HG03139 (cell line): Measurements from ENCODE around the gene GRIN3B.
"Not testable (repeated sequence)": the region's sequence is repeated elsewhere in the genome, so short reads cannot be mapped to it uniquely, and the experiment has no call there.

ENCODE experiments used
- ATAC-seq: cut with Tn5 transposase; IDR thresholded peaks from one replicate; pipeline ENCODE4 v1.9.1; 2021; ENCODE audit not compliant: unreplicated experiment

GRIN3B gene

GRCh38 chr19:1018932-1019615 lies 18.9 kb downstream of the GRIN3B start:
- no peak for ATAC-seq

GRCh38 chr19:1019616-1019961 lies 19.4 kb downstream of the GRIN3B start:
- ATAC-seq = no peak

GRCh38 chr19:1019980-1020867 lies 20.0 kb downstream of the GRIN3B start:
- no peak for ATAC-seq

GRCh38 chr19:1020868-1021425 lies 20.7 kb downstream of the GRIN3B start, which contains the start of gene TMEM259:
Gene TMEM259, minus strand, starts transcription at chr19:1021123. Its CDS starts 127 bp downstream, at chr19:1020996.
- peak; percentile 76 for ATAC-seq

GRCh38 chr19:1023883-1024188 lies 23.6 kb downstream of the GRIN3B start:
- not testable (repeated sequence) for ATAC-seq

- not testable (repeated sequence) for ATAC-seq
Measured at GRCh38 chr19:1025080-1025479, 24.9 kb downstream of the GRIN3B start.

DNA sequence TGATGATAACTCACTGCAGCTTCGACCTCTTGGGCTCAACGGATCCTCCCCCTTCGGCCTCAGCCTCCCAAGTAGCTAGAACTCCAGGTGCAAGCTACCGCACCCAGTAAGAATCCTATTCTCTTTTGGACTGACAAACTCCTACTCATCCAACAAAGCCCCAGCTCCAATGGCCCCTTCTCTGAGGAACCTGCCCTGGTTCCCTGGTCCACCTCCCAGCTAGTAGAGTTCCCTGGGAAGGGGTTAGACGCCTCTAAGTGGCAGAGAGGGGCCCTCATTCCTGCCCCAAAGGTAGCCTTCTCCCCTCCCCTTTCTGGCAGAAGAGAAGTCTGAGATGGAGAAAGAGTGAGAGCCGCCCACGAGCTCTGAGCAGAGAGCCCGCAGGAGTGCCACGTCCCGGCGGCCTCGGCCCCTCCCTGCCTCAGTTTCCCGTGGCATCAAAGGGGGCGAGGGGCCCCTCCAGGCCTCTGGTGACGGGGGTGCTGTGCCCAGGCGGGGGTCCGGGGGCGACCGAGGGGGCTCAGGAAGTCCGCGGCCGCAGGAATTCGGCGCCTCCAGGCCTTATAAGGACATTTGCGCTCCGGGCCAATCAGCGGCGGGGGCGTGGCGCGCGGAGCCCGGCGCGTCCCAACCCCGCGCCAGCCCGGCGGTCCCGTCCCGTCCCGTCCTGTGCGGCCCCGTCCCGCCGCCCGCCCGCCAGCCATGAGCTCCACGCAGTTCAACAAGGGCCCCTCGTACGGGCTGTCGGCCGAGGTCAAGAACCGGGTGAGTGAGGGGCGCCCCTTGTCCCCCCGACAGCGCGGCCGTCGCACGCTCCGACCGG lies 26.0 kb downstream of the GRIN3B start, which contains the start of gene CNN2:
CNN2 (plus strand) TSS at position 649 of the 823 bp plus-strand sequence; CDS start at position 703, 54 bp downstream.
- ATAC-seq = peak; percentile 37

GRCh38 chr19:1026783-1027649 lies 26.8 kb downstream of the GRIN3B start:
- no peak for ATAC-seq

- ATAC-seq = no peak
Measured at GRCh38 chr19:1027650-1028061, 27.4 kb downstream of the GRIN3B start.

DNA sequence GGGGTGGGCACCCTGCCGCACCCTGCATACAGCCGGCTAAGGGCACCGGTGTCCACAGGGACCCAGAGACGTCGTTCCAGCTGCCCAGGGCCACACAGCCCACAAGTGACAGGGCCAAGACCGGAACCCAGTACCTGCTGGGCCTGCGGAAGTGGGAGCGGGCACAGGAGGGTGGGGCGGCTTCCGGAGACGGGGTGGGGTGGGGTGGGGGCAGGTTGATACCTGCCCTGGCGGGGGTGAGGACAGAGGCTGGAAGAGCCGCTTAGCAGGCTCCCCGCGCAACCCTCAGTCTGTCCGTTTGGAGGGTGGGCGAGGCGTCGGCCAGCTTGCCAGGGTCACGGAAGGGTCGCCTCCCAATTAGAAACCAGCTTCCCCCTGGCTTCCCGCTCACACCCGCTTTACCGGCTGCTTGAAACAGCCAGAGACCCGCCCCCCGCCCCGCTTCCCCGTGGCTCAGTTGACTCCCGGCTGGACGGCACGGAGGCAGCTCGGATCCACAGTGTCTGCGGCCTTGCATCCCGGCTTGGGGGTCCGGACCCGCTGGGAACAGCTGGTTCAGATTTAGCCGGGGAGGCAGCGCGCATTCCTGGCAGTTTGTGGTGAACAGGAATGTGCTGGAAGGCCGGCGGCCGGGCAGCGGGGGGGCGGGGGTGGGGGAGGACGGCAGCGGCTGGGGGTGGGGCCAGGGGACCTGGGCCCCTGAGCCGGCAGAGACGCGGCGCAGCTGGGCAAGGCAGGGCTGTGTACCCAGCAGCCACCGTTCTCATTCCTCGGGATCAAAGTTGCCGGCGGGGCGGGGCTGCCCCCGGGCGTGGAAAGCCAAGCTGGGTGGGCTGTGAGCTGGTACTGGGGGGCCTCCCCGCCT lies 28.1 kb downstream of the GRIN3B start:
- no peak for ATAC-seq

DNA sequence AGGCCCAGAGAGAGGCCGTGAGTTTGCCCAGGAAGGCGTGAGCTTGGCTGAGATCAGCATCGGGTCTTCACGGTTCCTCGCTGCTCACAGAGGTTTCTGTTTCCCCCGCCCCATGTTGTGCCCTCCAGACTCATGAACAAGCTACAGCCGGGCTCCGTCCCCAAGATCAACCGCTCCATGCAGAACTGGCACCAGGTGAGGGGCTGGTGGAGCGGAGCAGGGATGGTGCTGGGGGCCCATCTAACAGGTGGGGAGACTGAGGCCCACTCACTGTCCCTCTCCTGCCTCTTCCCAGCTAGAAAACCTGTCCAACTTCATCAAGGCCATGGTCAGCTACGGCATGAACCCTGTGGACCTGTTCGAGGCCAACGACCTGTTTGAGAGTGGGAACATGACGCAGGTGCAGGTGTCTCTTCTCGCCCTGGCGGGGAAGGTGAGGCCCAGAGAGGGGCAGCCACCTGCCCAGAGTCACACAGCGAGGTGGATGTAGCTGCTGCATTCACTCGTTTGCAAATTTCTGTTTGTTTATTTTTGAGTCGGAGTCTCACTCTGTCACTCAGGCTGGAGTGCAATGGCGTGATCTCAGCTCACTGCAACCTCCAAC lies 32.1 kb downstream of the GRIN3B start:
- no peak for ATAC-seq

DNA sequence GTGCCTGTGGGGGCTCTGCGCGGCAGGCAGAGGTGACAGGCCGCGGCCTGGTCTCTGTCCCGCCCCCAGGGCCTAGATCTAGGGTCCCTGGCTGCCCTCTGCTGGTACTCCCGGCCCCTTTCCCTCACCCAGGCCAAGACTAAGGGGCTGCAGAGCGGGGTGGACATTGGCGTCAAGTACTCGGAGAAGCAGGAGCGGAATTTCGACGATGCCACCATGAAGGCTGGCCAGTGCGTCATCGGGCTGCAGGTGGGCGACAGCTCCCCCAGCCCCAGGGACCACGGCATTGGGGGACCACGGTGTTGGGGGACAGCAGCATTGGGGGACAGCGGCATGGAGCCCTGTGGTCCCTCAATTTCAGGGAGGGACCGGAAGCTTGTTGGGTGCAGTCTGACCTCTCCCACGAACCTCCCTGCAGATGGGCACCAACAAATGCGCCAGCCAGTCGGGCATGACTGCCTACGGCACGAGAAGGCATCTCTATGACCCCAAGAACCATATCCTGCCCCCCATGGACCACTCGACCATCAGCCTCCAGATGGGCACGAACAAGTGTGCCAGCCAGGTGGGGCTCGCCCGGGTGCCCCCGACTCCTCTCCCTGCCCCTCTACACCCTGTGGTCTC lies 35.9 kb downstream of the GRIN3B start:
- no peak for ATAC-seq

- no peak for ATAC-seq
Measured at GRCh38 chr19:1037621-1038064, 37.4 kb downstream of the GRIN3B start.

DNA sequence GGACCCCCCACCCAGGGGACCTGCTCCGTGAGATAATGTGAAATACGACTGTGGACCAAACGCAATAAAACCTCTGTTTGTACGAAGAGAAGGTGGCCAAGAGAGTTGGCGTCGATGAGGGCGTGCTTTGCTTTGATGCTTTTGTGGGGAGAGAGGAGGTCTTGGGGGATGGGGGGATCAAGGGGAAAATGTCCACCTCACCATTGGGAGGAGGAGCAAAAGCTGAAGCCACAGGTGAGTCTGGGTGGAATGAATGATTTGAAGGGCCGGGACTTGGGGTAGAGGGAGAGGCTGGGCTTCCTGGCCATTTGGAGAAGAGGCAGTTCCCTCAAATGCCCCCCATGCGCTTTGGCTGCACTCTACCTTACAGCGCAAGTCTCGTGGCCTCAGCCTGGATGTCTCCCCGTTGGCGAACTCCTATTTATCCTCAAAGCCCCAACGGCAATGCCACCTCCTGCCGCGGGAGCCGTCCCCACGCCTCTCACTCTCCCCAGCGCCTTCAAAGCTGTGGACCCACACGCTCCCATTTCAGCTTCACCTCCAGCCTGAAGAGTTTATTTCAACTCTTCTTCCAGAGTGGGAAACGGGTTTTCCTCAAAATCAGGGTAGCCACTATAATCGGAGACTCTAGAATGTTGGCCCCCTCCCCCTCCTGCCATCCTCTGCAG lies 38.9 kb downstream of the GRIN3B start:
- ATAC-seq = no peak

DNA sequence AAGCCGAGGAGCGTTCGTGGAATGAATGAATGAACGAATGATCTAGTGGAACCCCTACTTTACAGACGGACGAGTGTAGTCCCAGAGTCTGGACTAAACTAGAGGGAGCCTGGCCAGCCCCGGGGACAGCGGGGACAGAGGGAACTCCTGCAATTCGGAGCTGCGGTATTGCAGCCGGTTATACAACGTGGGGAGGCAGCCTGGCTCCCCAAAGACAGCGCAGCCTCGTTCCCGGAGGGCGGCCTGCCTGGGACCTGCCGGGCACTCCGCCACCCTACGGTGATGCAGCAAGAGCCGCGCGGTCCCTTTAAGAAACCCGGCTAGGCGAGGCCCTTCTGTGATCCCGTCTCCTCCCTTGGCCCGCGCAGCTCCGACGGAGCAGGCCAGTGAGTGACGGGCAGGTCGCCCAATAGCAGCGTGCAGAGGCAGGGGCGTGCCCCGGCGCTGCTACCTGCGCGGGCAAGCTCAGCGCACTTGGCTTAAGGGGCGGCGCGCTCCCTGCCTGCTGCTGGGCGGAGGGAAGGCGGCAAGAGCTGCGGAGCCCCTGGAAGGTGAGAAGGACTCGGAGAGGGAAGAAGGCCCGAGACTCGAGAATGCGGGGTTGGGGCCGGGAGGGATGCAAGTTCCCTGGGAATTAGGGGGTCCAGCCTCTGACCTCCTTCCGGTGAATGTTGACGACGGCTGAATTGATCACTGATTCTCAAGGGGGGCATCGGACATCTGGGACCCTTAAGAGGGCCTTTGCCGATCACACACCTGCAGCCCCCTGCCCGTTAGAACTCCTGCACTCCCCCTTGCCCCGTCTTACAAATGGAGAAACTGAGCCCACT lies 39.6 kb downstream of the GRIN3B start, which contains the start of gene ABCA7:
ABCA7 (plus strand) TSS at position 462 of the 830 bp plus-strand sequence. CDS start 1,255 bp downstream, outside the sequence.
- peak; percentile 62 for ATAC-seq

DNA sequence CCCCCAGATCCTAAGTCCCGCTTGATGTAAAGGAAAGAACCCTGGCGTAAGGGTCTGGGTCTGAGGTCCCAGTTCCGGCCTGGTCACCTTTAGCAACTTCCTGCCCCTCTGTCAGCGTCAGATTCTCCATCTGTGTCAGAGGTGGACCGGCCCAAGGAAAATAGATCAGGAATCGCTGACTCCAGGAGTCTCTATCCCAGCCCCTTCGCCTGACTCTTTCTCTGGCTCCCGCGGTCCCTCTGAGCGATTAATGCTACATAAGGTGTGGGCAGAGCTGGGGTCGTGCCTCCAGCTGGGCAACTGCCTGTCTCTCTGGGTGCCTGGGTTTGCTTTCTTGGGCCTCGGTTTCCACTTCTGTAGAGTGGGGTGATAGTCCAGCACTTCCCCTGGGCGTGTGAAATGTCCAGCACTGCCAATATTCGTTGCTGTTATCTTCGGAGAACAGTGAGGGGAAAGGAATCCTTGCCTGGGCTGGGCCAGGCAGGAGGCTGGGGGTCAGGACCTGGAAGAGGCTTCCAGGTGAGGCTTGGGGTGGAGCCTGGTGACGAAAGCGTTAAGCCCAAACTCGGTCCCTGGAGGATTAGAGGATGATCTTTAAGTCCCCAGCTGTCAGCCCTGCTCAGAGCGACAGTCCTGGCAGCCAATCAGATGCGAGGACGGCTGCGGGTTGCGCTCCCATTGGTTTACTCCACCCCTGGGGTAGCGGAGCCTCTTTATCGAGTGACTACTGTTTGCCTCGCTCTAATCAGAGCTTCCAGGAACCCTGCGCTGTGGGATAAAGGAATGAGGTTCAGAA lies 40.5 kb downstream of the GRIN3B start:
- ATAC-seq = peak; percentile 40
